ENCODE data around the gene SREK1. TPM values are rescaled to one million over a fixed set of nuclear protein-coding genes. Genes with fewer than 3 reads are reported as not detected.
A peak's percentile ranks its signal among the peaks of the same experiment; 100 is the strongest.

SREK1 gene
- total RNA-seq, 1 donor = 91.8 TPM

GRCh38 chr5:66143473-66144073, 527 bp upstream of the SREK1 start:
- peak overlapping the region; percentile 95 for H3K4me3 ChIP-seq (ENCODE audit: low read depth, low read length)
- DNase-seq (ENCODE audit: low read depth) = no peak
- no peak for TF ChIP-seq CTCF (IDR thresholded peaks at IDR 0.05; ENCODE audit: insufficient read depth, low read length)

GRCh38 chr5:66144834-66145390, 812 bp downstream of the SREK1 start:
- no peak for TF ChIP-seq CTCF (IDR thresholded peaks at IDR 0.05; ENCODE audit: insufficient read depth, low read length)
- no peak for DNase-seq (ENCODE audit: low read depth)
- H3K4me3 ChIP-seq (ENCODE audit: low read depth, low read length) = peak overlapping the region; percentile 95

GRCh38 chr5:66145737-66146136, 1.6 kb downstream of the SREK1 start:
- H3K4me3 ChIP-seq (ENCODE audit: low read depth, low read length) = peak overlapping the region; percentile 95
- TF ChIP-seq CTCF (IDR thresholded peaks at IDR 0.05; ENCODE audit: insufficient read depth, low read length) = no peak
- DNase-seq (ENCODE audit: low read depth) = no peak

GRCh38 chr5:66149950-66150349, 5.8 kb downstream of the SREK1 start:
- no peak overlapping the region for H3K4me3 ChIP-seq (ENCODE audit: low read depth, low read length)
- TF ChIP-seq CTCF (IDR thresholded peaks at IDR 0.05; ENCODE audit: insufficient read depth, low read length) = no peak
- DNase-seq (ENCODE audit: low read depth) = no peak

GRCh38 chr5:66151030-66151429, 6.9 kb downstream of the SREK1 start:
- no peak for DNase-seq (ENCODE audit: low read depth)
- no peak overlapping the region for H3K4me3 ChIP-seq (ENCODE audit: low read depth, low read length)
- TF ChIP-seq CTCF (IDR thresholded peaks at IDR 0.05; ENCODE audit: insufficient read depth, low read length) = no peak

GRCh38 chr5:66151491-66151890, 7.4 kb downstream of the SREK1 start:
- H3K4me3 ChIP-seq (ENCODE audit: low read depth, low read length) = no peak overlapping the region
- no peak for TF ChIP-seq CTCF (IDR thresholded peaks at IDR 0.05; ENCODE audit: insufficient read depth, low read length)
- DNase-seq (ENCODE audit: low read depth) = no peak

- H3K4me3 ChIP-seq (ENCODE audit: low read depth, low read length) = no peak overlapping the region
- DNase-seq (ENCODE audit: low read depth) = no peak
- TF ChIP-seq CTCF (IDR thresholded peaks at IDR 0.05; ENCODE audit: insufficient read depth, low read length) = no peak
Measured at GRCh38 chr5:66157046-66157445, 12.9 kb downstream of the SREK1 start.

Data from fibroblast of the aortic adventitia (primary cell).